SKM-1 treated with dmso at 0.1 percent for 144 hours (cell line): ENCODE results near the gene ZFAND3.

Experiments used
- DNase-seq: peaks from one replicate; lab custom pipeline; 2025; ENCODE audit not compliant: unreplicated experiment; lab: John Stamatoyannopoulos, UW

ZFAND3 gene

DNA sequence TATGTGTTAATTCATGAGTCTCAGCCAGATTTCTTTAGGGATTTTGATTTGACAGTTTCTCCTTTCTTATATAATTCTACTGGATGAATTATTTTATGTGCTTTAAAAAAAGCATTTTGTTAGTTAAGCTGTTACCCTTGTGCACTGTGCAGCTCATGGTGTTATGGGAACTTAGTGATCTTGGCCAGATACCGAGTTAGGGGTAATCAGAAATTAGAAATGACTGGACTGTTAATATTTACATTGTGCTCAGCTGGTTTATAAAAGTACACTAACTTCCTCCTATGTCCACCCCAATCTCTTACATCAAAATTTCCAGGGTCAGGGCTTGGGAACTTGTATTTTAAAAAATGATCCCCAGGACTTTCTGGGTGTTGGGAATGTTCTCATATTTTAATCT, 260.0 kb downstream of the ZFAND3 start:
- DNase-seq, result no peak

DNA sequence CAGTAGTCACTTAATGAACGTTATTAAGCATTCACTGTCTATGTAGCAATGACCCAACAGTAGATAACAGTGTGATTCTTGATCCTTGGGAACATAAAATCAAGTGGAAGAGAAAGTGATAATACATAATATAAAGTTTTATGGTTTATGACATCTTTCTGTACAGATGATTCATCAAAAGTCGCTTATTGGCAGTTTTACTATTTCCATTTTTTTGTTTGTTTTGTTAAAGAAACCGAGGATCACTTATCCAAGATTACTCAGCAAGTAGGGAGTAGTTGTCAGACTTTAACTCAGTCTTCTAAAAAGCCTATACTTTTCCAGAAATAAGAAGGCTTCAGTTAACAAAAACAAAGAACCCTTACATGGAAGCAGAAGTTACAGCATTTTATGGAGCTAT, 260.8 kb downstream of the ZFAND3 start:
- no peak for DNase-seq

DNA sequence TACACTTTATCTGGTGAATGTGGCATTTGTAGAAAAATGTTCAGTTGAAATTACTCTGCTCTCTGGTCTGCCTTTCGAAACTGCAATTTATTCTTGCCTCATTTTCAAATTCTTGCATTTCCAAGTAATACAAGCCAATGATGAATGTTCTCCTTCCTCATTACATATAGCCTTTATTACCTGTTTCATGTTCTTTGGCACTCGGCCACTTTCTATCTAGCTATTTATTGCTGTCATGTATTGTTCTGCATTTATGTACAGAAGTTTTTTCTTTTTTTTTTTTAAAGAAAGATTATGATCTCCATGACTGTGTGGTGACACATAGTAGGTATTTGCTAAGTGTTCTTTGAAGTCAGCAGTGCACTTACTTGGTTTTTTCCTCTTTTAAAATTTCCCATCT, 261.4 kb downstream of the ZFAND3 start:
- no peak for DNase-seq

DNA sequence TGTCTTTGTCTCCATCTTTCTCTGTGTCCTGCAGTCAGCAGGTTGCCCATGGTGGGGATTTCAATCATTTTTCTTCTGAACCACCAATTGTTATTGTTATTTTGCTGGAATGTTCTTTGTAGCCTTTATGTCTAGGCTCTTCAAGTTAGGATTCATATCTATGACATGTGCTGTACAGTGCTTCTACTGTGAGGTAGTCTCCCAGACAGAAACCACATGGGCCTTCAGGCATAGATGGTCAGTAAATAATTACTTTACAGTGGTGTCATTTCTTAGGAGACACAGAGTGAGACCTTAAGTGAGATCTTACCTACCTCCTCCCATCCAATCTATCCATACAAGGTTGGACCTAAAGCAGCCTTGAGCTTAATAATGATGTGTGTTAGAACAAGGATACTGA, 265.5 kb downstream of the ZFAND3 start:
- no peak for DNase-seq

DNA sequence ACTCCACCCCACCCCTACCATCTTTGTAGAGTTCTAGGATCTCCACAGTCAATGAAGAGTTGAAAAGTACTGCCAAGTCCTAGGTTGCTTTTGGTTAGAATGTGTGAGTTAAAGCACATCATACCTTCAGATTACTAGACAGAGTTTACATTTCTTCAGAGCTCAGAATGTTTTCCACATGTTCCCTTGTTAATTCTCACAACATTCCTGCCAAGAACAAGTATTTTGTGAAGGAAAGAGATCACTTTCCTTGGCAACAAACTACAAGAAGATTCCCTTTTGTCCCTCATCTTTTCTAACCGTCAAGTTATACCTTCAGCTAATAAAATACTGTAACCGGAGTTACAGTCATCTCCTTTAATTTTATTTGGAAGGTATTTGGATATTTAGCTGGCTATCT, 266.8 kb downstream of the ZFAND3 start:
- DNase-seq, result no peak

DNA sequence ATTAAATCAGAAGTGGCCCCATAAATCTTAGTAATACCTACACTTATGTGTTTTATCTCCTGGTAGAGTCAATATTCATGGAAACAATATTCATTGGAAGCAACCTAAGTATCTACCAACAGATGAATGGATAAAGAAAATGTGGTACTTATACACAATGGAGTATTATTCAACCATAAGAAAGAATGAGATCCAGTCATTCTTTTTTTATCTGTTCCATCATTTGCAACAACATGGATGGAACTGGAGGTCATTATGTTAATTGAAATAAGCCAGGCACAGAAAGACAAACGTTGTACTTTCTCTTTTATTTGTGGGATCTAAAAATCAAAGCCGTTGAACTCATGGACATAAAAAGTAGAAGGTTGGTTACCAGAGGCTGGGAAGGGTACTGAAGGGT, 268.5 kb downstream of the ZFAND3 start:
- DNase-seq, result no peak

DNA sequence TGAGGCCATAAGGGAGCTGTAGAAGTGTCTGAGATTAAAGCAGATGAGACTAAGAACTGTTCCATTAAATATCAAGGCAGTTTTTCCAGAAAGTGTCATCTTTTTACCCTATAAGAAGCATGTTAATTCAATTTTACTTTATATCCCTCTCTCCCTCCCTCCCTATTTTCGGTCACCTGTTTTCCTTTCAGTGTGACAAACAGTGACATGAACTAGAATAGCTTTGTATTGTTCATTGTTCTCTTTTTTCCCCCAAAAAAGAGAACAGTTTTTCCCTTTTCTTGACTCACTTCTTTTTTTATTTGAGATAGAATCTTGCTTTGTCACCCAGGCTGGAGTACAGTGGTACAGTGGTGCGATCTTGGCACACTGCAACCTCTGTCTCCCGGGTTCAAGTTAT, 269.3 kb downstream of the ZFAND3 start:
- no peak for DNase-seq

DNA sequence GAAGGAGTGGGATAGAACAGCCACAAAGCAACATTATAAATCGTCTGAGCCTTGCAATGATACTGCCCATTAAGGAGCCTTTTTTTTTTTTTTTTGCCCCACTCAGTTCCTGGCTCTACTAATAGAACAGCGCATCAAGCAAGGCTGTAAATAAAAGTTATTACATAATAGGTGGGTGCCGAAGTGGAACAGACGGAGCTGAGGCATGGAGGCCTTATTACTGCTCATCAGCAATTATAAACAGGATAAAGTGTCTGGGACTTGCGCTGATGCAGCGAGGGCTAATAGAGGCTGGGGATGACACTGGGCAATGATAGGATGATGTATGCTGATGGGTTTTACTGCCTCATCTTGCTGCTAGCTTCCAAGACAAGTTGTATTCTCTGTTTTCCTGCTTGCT, 272.1 kb downstream of the ZFAND3 start:
- no peak for DNase-seq

DNA sequence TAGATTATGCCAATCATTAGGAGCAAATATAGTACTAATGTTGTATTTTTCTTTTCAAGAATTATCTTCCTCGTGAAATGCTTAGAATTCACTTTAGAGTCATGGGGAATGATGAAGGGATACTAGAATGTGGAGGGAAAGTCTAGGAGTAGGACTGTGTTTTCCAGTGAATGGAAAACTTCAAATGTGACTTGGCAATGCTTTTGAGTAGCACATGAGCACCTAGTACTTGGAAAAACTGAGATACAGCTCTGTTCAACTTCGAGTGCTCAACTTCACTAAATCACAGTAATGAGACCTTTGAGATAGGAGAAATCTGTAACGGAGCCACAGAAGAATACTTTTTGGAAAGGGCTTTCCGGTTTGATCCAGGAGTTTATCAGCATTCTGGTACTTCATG, 272.9 kb downstream of the ZFAND3 start:
- no peak for DNase-seq

DNA sequence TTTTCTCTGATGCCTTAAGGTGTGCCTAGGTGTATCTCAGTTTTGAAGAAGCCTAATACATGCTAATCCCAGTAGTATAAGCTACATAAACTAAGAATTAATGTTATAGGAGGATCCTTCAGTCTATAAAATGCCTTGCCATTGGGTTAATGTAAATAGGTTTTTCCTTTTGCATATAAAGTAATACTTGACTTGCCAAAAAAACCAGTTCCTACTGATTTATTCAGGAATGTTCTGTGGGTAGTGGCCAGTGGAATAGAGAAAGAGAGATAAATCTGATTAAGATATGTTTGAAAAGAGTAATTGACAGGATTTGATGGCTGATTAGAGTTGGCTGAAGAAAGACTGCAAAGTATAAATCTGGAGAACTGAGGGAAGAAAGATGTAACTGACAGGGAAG, 273.4 kb downstream of the ZFAND3 start:
- no peak for DNase-seq

DNA sequence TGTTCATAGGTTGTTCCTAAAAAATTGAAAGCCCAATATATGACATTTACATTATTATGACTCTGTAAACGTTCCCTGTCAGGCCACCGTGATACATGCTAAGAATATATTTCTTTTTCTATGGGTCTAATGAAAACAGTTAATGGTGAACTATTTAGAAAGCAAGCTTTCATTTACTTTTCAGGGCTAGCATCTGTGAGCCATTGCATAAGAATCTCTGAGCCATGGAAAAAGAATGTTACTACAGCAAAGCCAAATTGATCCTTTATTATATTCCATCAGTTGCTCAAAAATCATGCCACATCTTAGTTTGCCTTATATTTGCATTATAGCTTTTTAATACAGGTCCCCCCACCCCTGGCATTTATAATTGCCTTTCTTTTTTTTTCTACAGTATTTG, 275.5 kb downstream of the ZFAND3 start:
- no peak for DNase-seq

DNA sequence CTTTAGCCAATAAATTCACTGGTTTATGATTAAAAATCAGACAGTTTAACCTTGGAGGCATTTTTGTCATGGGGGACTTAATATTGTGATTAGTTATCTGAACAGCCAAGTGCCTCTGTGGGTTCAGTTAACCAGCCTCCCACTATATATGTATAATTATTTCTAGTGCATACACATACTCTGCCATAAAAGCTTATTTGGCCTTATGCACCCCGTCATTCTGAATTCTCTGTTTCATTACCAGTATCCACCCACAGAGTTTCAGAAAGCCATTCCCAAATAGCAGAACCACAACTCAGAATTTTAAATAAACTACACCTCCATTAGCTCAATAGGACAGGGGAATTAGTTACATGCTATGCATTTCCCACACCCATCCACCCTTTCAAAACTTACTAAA, 279.7 kb downstream of the ZFAND3 start:
- DNase-seq, result no peak

DNA sequence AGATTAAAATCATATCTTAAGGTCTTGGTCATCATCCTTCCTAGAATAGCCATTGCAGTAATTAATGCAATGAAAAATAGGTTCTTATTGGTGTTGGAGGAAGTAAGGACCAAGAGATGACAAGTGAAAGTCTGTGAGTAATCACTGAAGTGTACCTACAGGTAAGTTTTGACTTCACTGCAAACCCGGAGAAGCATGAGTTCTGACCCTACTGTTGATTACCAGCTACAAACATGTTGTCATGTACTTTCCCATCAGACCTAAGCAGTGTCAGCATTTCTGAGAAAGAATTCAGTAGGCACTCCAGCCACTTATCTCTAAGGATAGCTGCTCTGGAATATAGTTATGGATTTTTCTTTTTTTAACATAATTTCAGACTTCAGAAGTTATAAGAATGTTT, 280.9 kb downstream of the ZFAND3 start:
- no peak for DNase-seq

DNA sequence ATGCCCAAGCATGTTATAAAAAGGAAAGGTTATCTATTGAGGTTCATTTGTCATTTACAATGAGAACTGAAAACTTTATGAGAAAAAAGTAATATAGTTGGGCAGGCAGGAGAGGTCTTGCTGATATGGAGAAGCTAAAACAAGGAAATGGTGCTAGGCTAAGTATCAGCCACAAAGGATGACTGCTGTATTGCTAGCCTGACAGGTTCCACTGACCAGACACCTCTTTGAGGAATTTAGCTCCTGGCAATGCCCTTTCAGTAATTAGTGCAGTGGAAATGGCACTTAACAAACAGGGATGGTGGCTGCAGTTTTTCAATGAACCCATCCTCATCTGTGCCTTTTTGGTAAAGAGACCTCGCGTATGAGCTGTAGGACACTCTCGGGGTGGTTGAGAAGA, 284.4 kb downstream of the ZFAND3 start:
- no peak for DNase-seq

DNA sequence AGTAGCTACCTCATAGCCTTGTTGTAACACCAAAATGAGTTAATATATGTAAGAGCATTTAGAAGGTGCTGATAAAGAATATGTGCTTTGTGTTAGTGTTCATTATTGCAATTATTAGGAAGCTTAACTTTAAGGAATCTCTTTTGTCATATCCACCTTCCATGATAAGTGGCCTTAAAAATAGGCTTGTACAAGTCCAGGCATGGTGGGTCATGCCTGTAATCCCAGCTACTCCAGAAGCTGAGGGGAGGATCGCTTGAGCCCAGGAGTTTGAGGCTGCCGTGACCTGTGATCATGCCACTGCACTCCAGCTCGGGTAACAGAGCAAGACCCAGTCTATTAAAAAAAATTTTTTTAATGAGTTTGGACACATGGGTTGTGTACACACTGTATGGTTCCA, 285.5 kb downstream of the ZFAND3 start:
- DNase-seq, result no peak

DNA sequence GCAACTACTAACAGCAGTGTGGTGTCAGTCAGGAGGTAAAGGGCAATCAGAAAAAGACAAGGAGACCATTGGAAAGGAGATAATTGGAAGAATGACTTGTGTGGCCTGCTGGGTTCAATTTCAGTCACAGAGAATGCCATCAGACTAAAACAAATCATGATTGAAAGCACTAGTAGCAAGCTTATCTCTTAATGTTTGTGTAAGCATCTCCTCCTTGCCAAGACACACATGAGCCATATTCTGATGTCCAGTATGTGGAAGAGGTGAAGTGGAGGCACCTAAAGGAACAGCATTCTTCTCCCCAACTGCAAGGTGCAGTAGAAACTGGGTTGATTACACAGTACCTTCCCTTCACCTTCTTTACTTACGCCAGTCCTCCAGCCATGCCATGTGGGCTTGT, 287.5 kb downstream of the ZFAND3 start:
- no peak for DNase-seq

DNA sequence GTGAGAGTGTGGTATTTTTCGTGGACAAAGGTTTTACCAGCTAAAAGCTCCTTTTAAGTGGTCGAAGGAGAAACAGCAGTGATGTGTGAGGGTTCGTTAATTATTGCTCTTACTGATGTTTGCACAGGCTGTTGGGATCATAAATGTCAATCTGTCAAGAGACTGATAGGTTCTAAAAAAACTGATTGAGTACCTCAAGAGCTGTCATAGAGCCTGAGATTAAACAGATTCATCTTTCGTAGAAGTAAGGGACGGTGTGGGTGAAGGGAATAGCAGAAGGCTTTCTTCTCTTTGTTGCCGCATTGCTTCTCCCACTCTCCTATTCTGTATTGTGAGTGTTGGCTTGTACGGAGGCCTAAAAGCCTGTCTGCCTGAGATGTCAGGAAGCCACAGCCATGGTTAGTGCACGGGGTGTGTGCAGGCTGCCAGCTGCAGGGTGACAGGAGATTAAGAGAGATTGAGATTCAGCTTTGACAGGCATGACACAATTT, 291.0 kb downstream of the ZFAND3 start:
- no peak for DNase-seq

DNA sequence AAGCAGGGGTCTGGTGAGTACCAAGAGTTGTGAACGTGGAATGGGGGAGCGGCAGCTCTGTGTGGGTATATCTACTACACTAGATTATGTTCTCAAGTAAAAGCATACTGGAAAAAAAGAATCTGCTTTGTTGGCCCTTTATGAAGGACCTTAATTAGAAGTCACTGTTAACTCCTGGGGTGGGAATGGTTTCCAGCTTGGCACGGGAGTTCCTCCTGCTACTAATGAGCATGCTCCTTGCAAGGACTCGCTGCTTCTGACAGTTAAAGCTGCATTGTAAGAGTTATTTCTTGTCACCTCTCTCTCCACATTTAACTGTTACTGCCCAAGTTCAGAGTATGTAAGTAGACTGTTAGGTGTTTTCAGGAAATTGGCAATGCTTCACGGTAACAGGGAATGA, 292.7 kb downstream of the ZFAND3 start:
- no peak for DNase-seq

DNA sequence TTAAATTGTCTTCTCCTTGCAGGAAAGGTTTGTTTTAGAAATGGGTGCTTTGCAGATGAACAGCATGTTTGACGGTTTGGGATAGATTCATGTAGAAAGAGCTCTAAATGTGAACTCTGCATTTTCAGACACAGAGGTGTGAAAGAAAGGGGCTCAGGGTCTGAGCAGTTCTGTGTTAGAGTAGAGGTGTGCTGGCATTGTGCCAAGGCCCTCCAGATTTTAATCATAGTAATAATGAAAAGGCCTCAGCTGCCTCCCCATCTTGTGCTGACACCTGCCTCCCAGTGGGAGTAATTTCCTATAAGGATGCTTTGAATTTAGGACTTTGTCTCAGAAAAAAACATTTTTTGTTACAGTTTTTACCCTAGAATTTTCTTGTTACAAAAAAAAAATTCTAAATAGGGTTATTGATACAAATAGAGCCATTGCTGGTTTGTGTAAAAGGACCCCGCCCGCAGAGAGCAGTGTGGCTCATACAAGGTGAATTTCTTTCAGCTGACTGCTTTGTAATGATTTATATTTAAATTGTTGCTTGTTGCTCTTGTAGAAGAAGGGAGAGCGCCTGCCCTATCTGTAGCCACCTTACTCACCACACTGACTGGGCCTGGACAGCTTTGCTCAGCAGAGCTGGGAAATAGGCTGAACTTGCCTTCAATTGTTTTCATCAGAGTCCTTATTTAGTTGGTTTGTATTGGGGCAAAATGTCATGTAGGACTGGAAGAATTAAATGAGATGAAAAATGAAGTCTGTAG, 294.5 kb downstream of the ZFAND3 start:
- no peak for DNase-seq

DNA sequence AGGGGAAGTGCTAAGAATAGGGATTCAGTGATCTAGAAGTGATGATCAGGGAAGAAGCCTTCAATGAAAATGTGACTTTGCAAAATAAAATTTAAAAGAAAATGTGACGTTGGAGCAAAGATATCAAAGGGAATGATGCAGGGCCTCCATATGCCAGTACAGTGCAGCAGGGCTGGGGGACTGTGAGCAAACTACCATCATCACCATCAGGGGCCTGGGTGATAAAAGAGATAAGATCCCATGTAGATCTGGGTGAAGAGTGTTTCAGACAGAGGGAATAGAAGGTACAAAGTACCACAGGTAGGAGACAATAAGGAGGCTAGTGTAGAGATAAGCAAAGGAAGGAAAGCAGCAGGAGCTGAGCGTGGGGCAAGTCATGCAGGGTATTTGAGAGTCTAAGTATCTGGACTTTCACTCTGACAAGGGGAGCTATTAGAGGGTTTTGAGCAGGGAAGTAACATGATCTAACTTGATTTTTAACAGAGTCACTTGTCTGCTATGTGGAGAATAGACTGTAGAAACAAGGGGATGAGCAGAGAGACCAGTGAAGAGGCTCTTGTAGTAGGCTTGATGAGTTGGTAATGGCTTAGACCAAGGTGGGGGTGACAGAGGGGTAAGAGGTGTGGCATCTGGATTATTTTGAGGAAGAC, 295.6 kb downstream of the ZFAND3 start:
- no peak for DNase-seq

DNA sequence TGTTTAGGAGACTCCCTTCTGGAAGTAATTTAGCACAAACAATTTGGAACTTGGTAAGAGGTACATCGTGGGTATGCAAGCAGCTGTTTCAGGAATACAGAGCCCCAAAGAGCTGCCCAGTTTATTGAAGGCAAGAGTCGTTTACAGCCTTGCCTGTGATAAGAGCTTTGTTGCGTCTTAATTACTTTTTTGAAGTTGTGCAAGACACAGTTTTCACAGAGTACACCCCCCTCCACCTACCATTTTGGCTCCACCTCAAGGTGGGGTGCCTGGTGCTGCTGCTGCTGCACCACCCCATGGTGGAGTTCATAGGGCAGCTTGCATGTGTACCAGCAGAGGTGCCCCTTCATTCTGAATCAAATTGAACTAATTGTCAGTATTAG, 296.1 kb downstream of the ZFAND3 start:
- no peak for DNase-seq

DNA sequence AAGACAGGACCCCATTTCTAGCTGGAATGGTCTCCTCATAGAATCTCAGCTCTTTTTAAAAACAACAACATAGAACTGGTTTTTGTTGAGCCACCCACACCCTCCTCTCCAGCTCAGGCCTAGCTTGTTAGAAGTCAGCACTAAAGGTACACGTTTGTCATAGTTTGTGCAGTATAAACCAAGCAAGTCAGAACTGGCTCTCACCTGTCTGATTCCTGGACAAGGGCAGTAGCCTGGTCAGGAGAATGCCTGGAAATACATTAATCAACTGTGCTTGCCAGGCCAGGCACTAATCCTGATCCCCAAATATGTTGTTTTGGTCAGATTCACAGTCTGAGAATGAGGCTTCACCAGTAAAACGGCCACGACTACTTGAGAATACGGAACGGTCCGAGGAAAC, 296.7 kb downstream of the ZFAND3 start:
- no peak for DNase-seq

DNA sequence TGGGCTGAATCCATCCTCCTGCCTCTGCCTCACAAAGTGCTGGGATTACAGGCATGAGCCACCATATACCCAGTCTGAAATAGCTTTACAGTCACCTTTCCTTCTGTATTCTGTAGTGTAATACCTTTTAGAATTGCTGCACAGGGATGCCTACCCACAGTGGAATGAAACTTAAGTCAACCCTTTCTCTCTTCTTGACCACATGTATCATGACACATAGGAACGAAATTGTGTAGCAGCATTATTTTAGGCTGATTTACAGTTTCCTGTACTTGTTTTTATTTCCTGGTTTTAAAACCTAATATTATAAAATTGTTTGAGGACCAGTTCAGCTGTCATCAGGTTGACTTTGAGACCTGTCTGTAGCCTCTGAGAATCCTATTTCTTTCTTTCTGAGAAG, 297.8 kb downstream of the ZFAND3 start:
- DNase-seq, result no peak
